ENCODE data around the gene FLYWCH1.

DNA sequence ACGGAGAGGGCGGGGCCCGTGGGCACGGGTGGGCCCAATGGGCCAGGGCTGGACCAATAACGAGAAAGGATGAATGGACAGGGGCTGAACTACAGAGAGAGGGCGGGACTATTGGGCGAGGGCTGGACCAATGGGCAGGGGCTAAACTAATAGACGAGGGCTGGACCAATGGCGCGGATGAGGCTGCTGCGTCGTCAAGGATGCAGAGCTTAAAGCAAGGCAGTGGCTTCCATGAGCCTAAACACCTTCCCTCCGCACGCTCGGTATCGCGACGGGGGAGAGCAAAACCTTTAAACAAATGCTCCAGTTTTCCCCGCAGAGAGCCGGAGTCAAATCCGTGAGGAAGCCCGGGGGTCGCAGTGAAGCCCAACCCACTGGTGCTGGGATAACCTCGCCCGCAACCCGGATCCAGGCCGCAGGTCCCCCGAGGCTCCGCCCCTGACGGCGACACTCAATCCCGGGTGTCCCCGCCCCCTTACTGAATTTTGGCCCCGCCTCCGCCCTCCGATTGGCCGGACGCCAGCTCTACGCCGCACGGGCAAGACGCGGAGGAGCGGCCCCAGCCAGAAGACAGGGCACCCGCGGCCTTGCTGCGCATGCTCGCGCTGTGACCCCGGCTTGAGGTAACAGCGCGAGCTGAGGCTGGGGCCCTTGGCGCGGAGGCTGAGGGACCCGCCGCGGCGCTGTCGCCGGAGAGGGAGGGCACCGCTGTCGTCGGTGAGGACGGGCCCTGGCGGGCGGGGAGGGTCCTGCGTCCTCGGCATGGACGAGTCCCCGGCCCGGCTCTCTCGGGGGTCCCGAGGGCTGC is 28.9 kb upstream of the FLYWCH1 start, which contains the start of gene FLYWCH2:
- TF ChIP-seq JUND (IDR thresholded peaks at IDR 0.05) (peak in 1 of 2 donors; percentile 22), YY1 (IDR thresholded peaks at IDR 0.05) (peak; percentile 82), RAD21 (IDR thresholded peaks at IDR 0.05) (peak in 1 of 2 donors; percentile 8), TAF1 (conservative IDR thresholded peaks at IDR 0.05) (no peak), SP1 (IDR thresholded peaks at IDR 0.05) (peak; percentile 74), EGR1 (IDR thresholded peaks at IDR 0.05; ENCODE audit: low read depth in 2 of 2) (no peak), FOXA1 (IDR thresholded peaks at IDR 0.05) (peak; percentile 27), RXRA (IDR thresholded peaks at IDR 0.05) (peak; percentile 62 to 66), GABPA (IDR thresholded peaks at IDR 0.05 in 1 of 2, conservative IDR thresholded peaks at IDR 0.05 in 1 of 2) (no peak)
- TF ChIP-seq, protein P1, sequence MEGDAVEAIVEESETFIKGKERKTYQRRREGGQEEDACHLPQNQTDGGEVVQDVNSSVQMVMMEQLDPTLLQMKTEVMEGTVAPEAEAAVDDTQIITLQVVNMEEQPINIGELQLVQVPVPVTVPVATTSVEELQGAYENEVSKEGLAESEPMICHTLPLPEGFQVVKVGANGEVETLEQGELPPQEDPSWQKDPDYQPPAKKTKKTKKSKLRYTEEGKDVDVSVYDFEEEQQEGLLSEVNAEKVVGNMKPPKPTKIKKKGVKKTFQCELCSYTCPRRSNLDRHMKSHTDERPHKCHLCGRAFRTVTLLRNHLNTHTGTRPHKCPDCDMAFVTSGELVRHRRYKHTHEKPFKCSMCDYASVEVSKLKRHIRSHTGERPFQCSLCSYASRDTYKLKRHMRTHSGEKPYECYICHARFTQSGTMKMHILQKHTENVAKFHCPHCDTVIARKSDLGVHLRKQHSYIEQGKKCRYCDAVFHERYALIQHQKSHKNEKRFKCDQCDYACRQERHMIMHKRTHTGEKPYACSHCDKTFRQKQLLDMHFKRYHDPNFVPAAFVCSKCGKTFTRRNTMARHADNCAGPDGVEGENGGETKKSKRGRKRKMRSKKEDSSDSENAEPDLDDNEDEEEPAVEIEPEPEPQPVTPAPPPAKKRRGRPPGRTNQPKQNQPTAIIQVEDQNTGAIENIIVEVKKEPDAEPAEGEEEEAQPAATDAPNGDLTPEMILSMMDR (IDR thresholded peaks at IDR 0.05; ENCODE audit: low read depth, low read length, missing input control): no peak
- TF ChIP-seq, protein P2, sequence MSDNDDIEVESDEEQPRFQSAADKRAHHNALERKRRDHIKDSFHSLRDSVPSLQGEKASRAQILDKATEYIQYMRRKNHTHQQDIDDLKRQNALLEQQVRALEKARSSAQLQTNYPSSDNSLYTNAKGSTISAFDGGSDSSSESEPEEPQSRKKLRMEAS (IDR thresholded peaks at IDR 0.05): no peak
- TF ChIP-seq, protein P3, sequence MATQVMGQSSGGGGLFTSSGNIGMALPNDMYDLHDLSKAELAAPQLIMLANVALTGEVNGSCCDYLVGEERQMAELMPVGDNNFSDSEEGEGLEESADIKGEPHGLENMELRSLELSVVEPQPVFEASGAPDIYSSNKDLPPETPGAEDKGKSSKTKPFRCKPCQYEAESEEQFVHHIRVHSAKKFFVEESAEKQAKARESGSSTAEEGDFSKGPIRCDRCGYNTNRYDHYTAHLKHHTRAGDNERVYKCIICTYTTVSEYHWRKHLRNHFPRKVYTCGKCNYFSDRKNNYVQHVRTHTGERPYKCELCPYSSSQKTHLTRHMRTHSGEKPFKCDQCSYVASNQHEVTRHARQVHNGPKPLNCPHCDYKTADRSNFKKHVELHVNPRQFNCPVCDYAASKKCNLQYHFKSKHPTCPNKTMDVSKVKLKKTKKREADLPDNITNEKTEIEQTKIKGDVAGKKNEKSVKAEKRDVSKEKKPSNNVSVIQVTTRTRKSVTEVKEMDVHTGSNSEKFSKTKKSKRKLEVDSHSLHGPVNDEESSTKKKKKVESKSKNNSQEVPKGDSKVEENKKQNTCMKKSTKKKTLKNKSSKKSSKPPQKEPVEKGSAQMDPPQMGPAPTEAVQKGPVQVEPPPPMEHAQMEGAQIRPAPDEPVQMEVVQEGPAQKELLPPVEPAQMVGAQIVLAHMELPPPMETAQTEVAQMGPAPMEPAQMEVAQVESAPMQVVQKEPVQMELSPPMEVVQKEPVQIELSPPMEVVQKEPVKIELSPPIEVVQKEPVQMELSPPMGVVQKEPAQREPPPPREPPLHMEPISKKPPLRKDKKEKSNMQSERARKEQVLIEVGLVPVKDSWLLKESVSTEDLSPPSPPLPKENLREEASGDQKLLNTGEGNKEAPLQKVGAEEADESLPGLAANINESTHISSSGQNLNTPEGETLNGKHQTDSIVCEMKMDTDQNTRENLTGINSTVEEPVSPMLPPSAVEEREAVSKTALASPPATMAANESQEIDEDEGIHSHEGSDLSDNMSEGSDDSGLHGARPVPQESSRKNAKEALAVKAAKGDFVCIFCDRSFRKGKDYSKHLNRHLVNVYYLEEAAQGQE (IDR thresholded peaks at IDR 0.05): no peak
- TF ChIP-seq, protein P4, sequence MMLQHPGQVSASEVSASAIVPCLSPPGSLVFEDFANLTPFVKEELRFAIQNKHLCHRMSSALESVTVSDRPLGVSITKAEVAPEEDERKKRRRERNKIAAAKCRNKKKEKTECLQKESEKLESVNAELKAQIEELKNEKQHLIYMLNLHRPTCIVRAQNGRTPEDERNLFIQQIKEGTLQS (IDR thresholded peaks at IDR 0.05): no peak
- TF ChIP-seq, protein P5, sequence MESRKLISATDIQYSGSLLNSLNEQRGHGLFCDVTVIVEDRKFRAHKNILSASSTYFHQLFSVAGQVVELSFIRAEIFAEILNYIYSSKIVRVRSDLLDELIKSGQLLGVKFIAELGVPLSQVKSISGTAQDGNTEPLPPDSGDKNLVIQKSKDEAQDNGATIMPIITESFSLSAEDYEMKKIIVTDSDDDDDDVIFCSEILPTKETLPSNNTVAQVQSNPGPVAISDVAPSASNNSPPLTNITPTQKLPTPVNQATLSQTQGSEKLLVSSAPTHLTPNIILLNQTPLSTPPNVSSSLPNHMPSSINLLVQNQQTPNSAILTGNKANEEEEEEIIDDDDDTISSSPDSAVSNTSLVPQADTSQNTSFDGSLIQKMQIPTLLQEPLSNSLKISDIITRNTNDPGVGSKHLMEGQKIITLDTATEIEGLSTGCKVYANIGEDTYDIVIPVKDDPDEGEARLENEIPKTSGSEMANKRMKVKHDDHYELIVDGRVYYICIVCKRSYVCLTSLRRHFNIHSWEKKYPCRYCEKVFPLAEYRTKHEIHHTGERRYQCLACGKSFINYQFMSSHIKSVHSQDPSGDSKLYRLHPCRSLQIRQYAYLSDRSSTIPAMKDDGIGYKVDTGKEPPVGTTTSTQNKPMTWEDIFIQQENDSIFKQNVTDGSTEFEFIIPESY (IDR thresholded peaks at IDR 0.05): no peak

Data from liver (tissue), 3 donors.